GM06990 (cell line): ENCODE measurements around the gene CHMP4A.
"Not testable (repeated sequence)": the region's sequence is repeated elsewhere in the genome, so short reads cannot be mapped to it uniquely, and the experiment has no call there.

ENCODE experiments used
- DNase-seq: peaks from one replicate; pipeline ENCODE4 v3.0.0-alpha.2; 2011; ENCODE audit not compliant: insufficient read length; ENCODE audit errors: extremely low read depth
- H3K27me3 ChIP-seq: replicated peaks from 2 replicates; pipeline ENCODE4 v1.6.0; 2011; ENCODE audit warnings: low read length; ENCODE audit not compliant: control insufficient read depth, insufficient read depth
- H3K36me3 ChIP-seq: 2 replicates; pipeline ENCODE4 v1.5.1; 2011; ENCODE audit warnings: low read length; ENCODE audit not compliant: control insufficient read depth, insufficient read depth
- H3K4me3 ChIP-seq: replicated peaks from 2 replicates; pipeline ENCODE4 v1.5.1; 2011; ENCODE audit warnings: low read depth, mild to moderate bottlenecking, control low read depth, low read length
- CTCF ChIP-seq: IDR thresholded peaks from 2 replicates; pipeline ENCODE4 v1.5.1; 2011; ENCODE audit warnings: low read length, control low read depth, mild to moderate bottlenecking, inconsistent platforms; ENCODE audit not compliant: insufficient read depth, poor library complexity, severe bottlenecking

The CHMP4A gene

DNA sequence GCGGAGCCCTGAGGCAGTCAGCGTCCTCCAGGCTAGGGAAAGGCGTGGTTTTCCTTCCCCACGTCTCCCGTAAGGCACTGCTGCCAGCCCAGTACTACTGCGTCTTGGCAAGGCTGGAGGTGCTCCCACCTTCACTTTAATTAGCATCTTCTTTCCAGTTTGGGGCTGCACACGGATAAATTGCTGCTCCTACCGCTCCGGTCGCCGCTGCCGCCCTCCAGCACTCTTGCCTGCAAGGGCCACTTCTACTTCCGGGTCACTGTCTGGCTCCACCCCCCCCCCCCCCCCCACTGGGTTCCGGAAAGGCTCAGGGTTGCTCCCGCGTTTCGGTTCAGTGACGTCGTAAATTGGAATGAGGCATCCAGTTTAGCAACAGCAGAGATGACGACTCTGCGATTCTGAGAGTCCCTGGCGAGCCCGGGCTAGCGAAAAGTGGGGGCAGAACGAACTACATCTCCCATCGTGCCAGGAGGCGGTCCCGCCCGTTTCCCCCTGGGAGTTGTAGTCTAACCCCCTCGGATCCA is 18.9 kb upstream of the CHMP4A start, which contains the start of gene NEDD8:
TSS of gene NEDD8 (minus strand) at position 247 of the 524 bp plus-strand sequence. CDS start at position 147, 100 bp downstream.
- H3K4me3 ChIP-seq, result peak within 1 kb of the TSS; percentile 84
- peak; percentile 92 for DNase-seq
- H3K27me3 ChIP-seq, result no peaks in the 10 kb centered on the region
- H3K36me3 ChIP-seq, result peaks cover 17% of the 10 kb centered on the region
- no peak for TF ChIP-seq CTCF

GRCh38 chr14:24231263-24232120 is 18.2 kb upstream of the CHMP4A start:
- Histone ChIP-seq H3K36me3 (peaks cover 10% of the 10 kb centered on the region), H3K27me3 (no peaks in the 10 kb centered on the region), H3K4me3 (peak overlapping the region; percentile 84)
- DNase-seq, result no peak
- TF ChIP-seq CTCF, result no peak

- Histone ChIP-seq H3K36me3 (no peaks in the 10 kb centered on the region; the same call in 1 of the 2 replicates), H3K4me3 (no peak overlapping the region), H3K27me3 (no peaks in the 10 kb centered on the region)
- no peak for TF ChIP-seq CTCF
- DNase-seq, result no peak
These were observed 15.6 kb upstream of the CHMP4A start for GRCh38 chr14:24228902-24229301.

GRCh38 chr14:24226473-24226872 is 13.2 kb upstream of the CHMP4A start:
- Histone ChIP-seq H3K4me3 (no peak overlapping the region), H3K36me3 (no peaks in the 10 kb centered on the region; the same call in 1 of the 2 replicates), H3K27me3 (no peaks in the 10 kb centered on the region)
- DNase-seq, result no peak
- TF ChIP-seq CTCF, result no peak

DNA sequence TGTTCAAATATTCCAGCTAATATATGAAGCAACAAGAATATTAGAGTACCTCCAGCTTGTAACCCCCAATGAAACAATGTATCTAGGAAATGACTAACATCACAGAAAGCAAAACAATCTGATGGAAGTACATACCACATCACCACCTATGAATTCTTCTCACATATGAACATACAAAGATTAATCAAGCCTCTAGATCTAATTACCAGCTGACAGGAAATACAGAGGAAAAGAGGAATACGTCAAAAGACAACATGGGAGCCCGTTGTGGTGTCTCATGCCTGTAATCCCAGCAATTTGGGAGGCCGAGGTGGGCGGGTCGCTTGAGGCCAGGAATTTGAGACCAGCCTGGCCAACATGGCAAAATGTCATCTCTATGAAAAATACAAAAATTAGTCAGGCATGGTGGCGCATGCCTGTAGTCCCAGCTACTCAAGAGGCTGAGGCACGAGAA is 11.4 kb upstream of the CHMP4A start:
- no peak overlapping the region for H3K4me3 ChIP-seq
- no peak for TF ChIP-seq CTCF

DNA sequence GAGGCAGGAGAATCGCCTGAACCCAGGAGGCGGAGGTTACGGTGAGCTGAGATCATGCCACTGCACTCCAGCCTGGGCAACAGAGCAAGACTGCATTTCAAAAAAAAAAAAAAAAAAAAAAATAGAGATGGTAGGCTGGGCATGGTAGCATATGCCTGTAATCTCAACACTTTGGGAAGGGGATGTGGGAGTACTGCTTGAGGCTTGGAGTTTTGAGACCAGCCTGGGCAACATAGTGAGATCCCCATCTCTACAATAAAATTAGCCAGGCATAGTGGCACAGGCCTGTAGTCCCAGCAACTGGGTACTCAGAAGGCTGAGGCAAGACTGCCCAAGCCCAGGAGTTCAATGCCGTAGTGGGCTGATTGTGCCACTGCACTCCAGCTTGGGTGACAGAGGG is 9.7 kb upstream of the CHMP4A start:
- H3K4me3 ChIP-seq, DNase-seq, H3K27me3 ChIP-seq, H3K36me3 ChIP-seq: not testable (repeated sequence)

More for the DNA sequence above, 11.4 kb upstream of the CHMP4A start:
- no peaks in the 10 kb centered on the region for H3K27me3 ChIP-seq
- H3K36me3 ChIP-seq, result no peaks in the 10 kb centered on the region; the same call in 1 of the 2 replicates
- DNase-seq, result no peak
